DOHH2 (cell line): ENCODE data around the gene NAT9.

Experiments
- H3F3A ChIP-seq: fragments of 200-600 bp; sonication (generic), shearing (Covaris generic); 2 replicates; pipeline ENCODE4 v1.6.0; 2016; ENCODE audit warnings: antibody characterized with exemption, mild to moderate bottlenecking; ENCODE audit not compliant: control insufficient read depth, insufficient read depth
- H3K27ac ChIP-seq: fragments of 200-600 bp; sonication (generic); 2 replicates; pipeline ENCODE4 v1.5.1; 2014; ENCODE audit warnings: low read depth, mild to moderate bottlenecking, low read length, moderate library complexity
- H3K27me3 ChIP-seq: fragments of 200-600 bp; sonication (generic); 2 replicates; pipeline ENCODE4 v1.6.1; 2014; ENCODE audit warnings: mild to moderate bottlenecking, low read length, mixed read lengths; ENCODE audit not compliant: control insufficient read depth
- H3K36me3 ChIP-seq: fragments of 200-600 bp; sonication (generic); 2 replicates; pipeline ENCODE4 v1.6.1; 2014; ENCODE audit warnings: mild to moderate bottlenecking, low read length, moderate library complexity, mixed read lengths; ENCODE audit not compliant: control insufficient read depth
- H3K4me1 ChIP-seq: fragments of 200-600 bp; sonication (generic); 2 replicates; pipeline ENCODE4 v1.6.1; 2014; ENCODE audit warnings: mild to moderate bottlenecking, low read length, mixed read lengths; ENCODE audit not compliant: control insufficient read depth
- H3K4me2 ChIP-seq: fragments of 200-600 bp; sonication (generic); 2 replicates; pipeline ENCODE4 v1.6.0; 2014; ENCODE audit warnings: mild to moderate bottlenecking, low read length, moderate library complexity
- H3K4me3 ChIP-seq: fragments of 200-600 bp; sonication (generic); 2 replicates; pipeline ENCODE4 v1.5.1; 2014; ENCODE audit warnings: mild to moderate bottlenecking, low read length, mixed read lengths
- H3K79me2 ChIP-seq: fragments of 200-600 bp; sonication (generic); 2 replicates; pipeline ENCODE4 v1.6.1; 2014; ENCODE audit warnings: mild to moderate bottlenecking, low read length, mixed read lengths; ENCODE audit not compliant: control insufficient read depth
- H3K9me2 ChIP-seq: fragments of 200-600 bp; sonication (generic); replicated peaks from 2 replicates; pipeline ENCODE4 v1.6.1; 2014; ENCODE audit warnings: mild to moderate bottlenecking, low read length, mixed read lengths; ENCODE audit not compliant: control insufficient read depth
- H3K9me3 ChIP-seq: fragments of 200-600 bp; sonication (generic); 2 replicates; pipeline ENCODE4 v1.6.1; 2014; ENCODE audit warnings: antibody characterized with exemption, low read length, mixed read lengths; ENCODE audit not compliant: control insufficient read depth, insufficient read depth
- H4K20me1 ChIP-seq: fragments of 200-600 bp; sonication (generic); 2 replicates; pipeline ENCODE4 v1.6.0; 2014; ENCODE audit warnings: low read depth, mild to moderate bottlenecking, antibody characterized with exemption, low read length, moderate library complexity; ENCODE audit not compliant: control insufficient read depth, insufficient read depth
- CTCF ChIP-seq: fragments of 200-600 bp; sonication (generic); IDR thresholded peaks from one replicate; pipeline ENCODE4 v1.5.1; 2014; ENCODE audit warnings: antibody characterized with exemption, mild to moderate bottlenecking, low read depth, low read length; ENCODE audit not compliant: poor library complexity, severe bottlenecking
- EZH2phosphoT487 ChIP-seq: fragments of 200-600 bp; sonication (generic); IDR thresholded peaks from 2 replicates; pipeline ENCODE4 v1.6.1; 2017; ENCODE audit warnings: borderline replicate concordance, mild to moderate bottlenecking, antibody characterized with exemption, low read length, moderate library complexity, mixed read lengths

Gene NAT9

GRCh38 chr17:74773414-74773813, 2.7 kb downstream of the NAT9 start:
- H3K4me2 ChIP-seq, result no peak overlapping the region
- H3K79me2 ChIP-seq, result peaks cover 20% of the 10 kb centered on the region
- H3K9me3 ChIP-seq, result no peaks in the 10 kb centered on the region
- no peak overlapping the region for H3K27ac ChIP-seq
- H3K4me3 ChIP-seq, result no peak overlapping the region
- peaks cover 14% of the 10 kb centered on the region for H3K4me1 ChIP-seq
- H3F3A ChIP-seq, result no peaks in the 10 kb centered on the region
- peaks cover 58% of the 10 kb centered on the region for H3K36me3 ChIP-seq
- H4K20me1 ChIP-seq, result no peaks in the 10 kb centered on the region
- H3K27me3 ChIP-seq, result no peaks in the 10 kb centered on the region
- H3K9me2 ChIP-seq, result no peaks in the 10 kb centered on the region
- TF ChIP-seq EZH2phosphoT487, result no peak
- no peak for TF ChIP-seq CTCF

GRCh38 chr17:74772053-74772452, 4.1 kb downstream of the NAT9 start:
- Histone ChIP-seq H3K4me2 (no peak overlapping the region), H3K27me3 (no peaks in the 10 kb centered on the region), H3K36me3 (peaks cover 58% of the 10 kb centered on the region), H4K20me1 (no peaks in the 10 kb centered on the region), H3K9me3 (no peaks in the 10 kb centered on the region), H3K9me2 (no peaks in the 10 kb centered on the region), H3K79me2 (peaks cover 20% of the 10 kb centered on the region), H3K27ac (no peak overlapping the region), H3K4me3 (no peak overlapping the region), H3K4me1 (peaks cover 11% of the 10 kb centered on the region), H3F3A (no peaks in the 10 kb centered on the region)
- no peak for TF ChIP-seq CTCF
- no peak for TF ChIP-seq EZH2phosphoT487

DNA sequence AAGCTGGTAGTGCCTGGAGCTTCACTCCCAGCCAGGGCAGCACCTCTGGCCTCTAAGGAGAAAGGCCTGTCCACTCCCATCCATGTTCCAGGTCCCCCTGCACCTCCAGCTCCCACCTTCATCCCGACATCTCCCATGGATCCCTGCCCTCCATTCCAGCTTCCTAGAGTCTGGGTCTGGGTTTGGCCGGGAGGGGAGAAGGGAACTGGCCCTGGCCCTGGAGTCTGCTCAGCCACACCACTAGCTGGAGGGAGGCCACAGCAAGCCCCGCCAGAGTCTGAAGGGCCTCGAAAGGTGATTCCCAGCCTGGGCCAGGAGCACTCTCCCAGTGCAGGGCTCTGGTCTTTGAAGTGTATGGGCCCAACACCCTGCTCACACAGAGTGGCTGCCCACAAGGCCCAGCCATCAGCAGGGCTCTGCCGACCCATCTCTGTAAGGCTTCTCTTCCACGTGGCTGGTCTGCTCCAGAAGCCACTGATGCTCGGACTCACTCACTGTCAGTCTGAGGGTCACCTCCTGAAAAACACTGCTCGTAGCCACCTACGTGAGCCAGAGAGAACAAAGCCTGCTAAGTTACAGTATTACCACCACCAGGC, 4.7 kb downstream of the NAT9 start:
- peaks cover 58% of the 10 kb centered on the region for H3K36me3 ChIP-seq
- no peak overlapping the region for H3K27ac ChIP-seq

More for the DNA sequence above, 4.7 kb downstream of the NAT9 start:
- H3K4me3 ChIP-seq, result no peak overlapping the region
- peaks cover 20% of the 10 kb centered on the region for H3K79me2 ChIP-seq
- peaks cover 7% of the 10 kb centered on the region for H3K4me1 ChIP-seq
- H3K9me3 ChIP-seq, result no peaks in the 10 kb centered on the region
- TF ChIP-seq CTCF, result no peak
- no peak for TF ChIP-seq EZH2phosphoT487
- no peaks in the 10 kb centered on the region for H3F3A ChIP-seq
- H4K20me1 ChIP-seq, result no peaks in the 10 kb centered on the region
- H3K4me2 ChIP-seq, result no peak overlapping the region
- no peaks in the 10 kb centered on the region for H3K9me2 ChIP-seq
- no peaks in the 10 kb centered on the region for H3K27me3 ChIP-seq
